ENCODE results near the gene SIK3. TPM values are rescaled to one million over a fixed set of nuclear protein-coding genes. Genes with fewer than 3 reads are reported as not detected.

The SIK3 gene
- total and polyA plus RNA-seq, 8 donors: 11.1 to 27.3 (median 24.0) TPM

- no peaks in the 10 kb centered on the region for H3K4me1 ChIP-seq
- WGBS, 2 donors: 78 to 79% methylated on average over 6 of the region's 6 CpGs
- DNase-seq (no peak), ATAC-seq (no peak), FAIRE-seq (no peak)
- intact Hi-C loops (cut with DNase I): no loop called here
- no peak overlapping the region for H3K4me3 ChIP-seq
- no peaks in the 10 kb centered on the region for H3K27me3 ChIP-seq
- H3K9me3 ChIP-seq: no peaks in the 10 kb centered on the region
- H3K36me3 ChIP-seq: no peaks in the 10 kb centered on the region
- H3K27ac ChIP-seq: no peak overlapping the region
- TF ChIP-seq CTCF (IDR thresholded peaks at IDR 0.05): no peak
Observed at GRCh38 chr11:116906479-116906878, 191.7 kb downstream of the SIK3 start.

- WGBS, 2 donors: 77% methylated on average over 1 of the region's 1 CpG
Observed at GRCh38 chr11:116903090-116903489, 195.1 kb downstream of the SIK3 start.

GRCh38 chr11:116901964-116902688 lies 196.1 kb downstream of the SIK3 start:
- Histone ChIP-seq H3K27ac (no peak overlapping the region), H3K36me3 (no peaks in the 10 kb centered on the region), H3K4me3 (no peak overlapping the region), H3K9me3 (no peaks in the 10 kb centered on the region), H3K4me1 (no peaks in the 10 kb centered on the region), H3K27me3 (no peaks in the 10 kb centered on the region)
- WGBS, 2 donors: 91 to 97% methylated on average over 2 of the region's 2 CpGs
- no peak for TF ChIP-seq CTCF (IDR thresholded peaks at IDR 0.05)
- FAIRE-seq (no peak), ATAC-seq (no peak), DNase-seq (no peak)
- intact Hi-C loops (cut with DNase I): no loop called here

More at GRCh38 chr11:116903090-116903489, 195.1 kb downstream of the SIK3 start:
- Histone ChIP-seq H3K4me3 (no peak overlapping the region), H3K27me3 (no peaks in the 10 kb centered on the region), H3K4me1 (no peaks in the 10 kb centered on the region), H3K36me3 (no peaks in the 10 kb centered on the region), H3K9me3 (no peaks in the 10 kb centered on the region), H3K27ac (no peak overlapping the region)
- no peak for ATAC-seq
- DNase-seq: no peak
- no peak for TF ChIP-seq CTCF (IDR thresholded peaks at IDR 0.05)
- intact Hi-C loops (cut with DNase I): no loop called here
- no peak for FAIRE-seq

GRCh38 chr11:116901211-116901610 lies 197.0 kb downstream of the SIK3 start:
- no peak for TF ChIP-seq CTCF (IDR thresholded peaks at IDR 0.05)
- Histone ChIP-seq H3K27me3 (no peaks in the 10 kb centered on the region), H3K4me1 (no peaks in the 10 kb centered on the region), H3K27ac (no peak overlapping the region), H3K36me3 (no peaks in the 10 kb centered on the region), H3K9me3 (no peaks in the 10 kb centered on the region), H3K4me3 (no peak overlapping the region)
- DNase-seq (no peak), FAIRE-seq (no peak), ATAC-seq (no peak)
- 88% methylated on average over 3 of the region's 3 CpGs for WGBS, 2 donors
- intact Hi-C loops (cut with DNase I): no loop called here

- DNase-seq (no peak), ATAC-seq (no peak), FAIRE-seq (no peak)
- Histone ChIP-seq H3K9me3 (no peaks in the 10 kb centered on the region), H3K36me3 (peaks cover 0 to 7% (median 0%) of the 10 kb centered on the region in 3 donors), H3K4me1 (no peaks in the 10 kb centered on the region), H3K27ac (no peak overlapping the region), H3K4me3 (no peak overlapping the region), H3K27me3 (no peaks in the 10 kb centered on the region)
- WGBS, 2 donors: 97 to 98% methylated on average over 8 of the region's 8 CpGs
- TF ChIP-seq CTCF (IDR thresholded peaks at IDR 0.05): no peak
- intact Hi-C loops (cut with DNase I): no loop called here
Observed at GRCh38 chr11:116896211-116896610, 202.0 kb downstream of the SIK3 start.
